HPDE6-E6E7 (cell line): Measurements from ENCODE around the gene TMEM272.

Source experiments
- DNase-seq: peaks from one replicate; pipeline ENCODE4 v3.0.0; 2011; ENCODE audit warnings: missing footprints; ENCODE audit errors: extremely low spot score

The TMEM272 gene

GRCh38 chr13:51849145-51850101 is 4.4 kb upstream of the TMEM272 start:
- no peak for DNase-seq

- no peak for DNase-seq
Observed at GRCh38 chr13:51848674-51849073, 3.7 kb upstream of the TMEM272 start.

GRCh38 chr13:51846756-51847155 is 1.8 kb upstream of the TMEM272 start:
- no peak for DNase-seq

- no peak for DNase-seq
Observed at GRCh38 chr13:51845574-51846318, 769 bp upstream of the TMEM272 start.

- no peak for DNase-seq
Observed at GRCh38 chr13:51843529-51843928, 1.4 kb downstream of the TMEM272 start.

GRCh38 chr13:51841732-51842131 is 3.2 kb downstream of the TMEM272 start:
- DNase-seq = no peak

GRCh38 chr13:51840917-51841316 is 4.1 kb downstream of the TMEM272 start:
- DNase-seq = no peak

GRCh38 chr13:51839711-51840540 is 5.1 kb downstream of the TMEM272 start:
- DNase-seq = no peak

GRCh38 chr13:51838240-51838846 is 6.6 kb downstream of the TMEM272 start:
- DNase-seq = no peak

GRCh38 chr13:51837016-51837415 is 8.0 kb downstream of the TMEM272 start:
- no peak for DNase-seq

GRCh38 chr13:51834581-51835171 is 10.3 kb downstream of the TMEM272 start:
- no peak for DNase-seq

GRCh38 chr13:51833980-51834379 is 11.0 kb downstream of the TMEM272 start:
- DNase-seq = no peak

- no peak for DNase-seq
Observed at GRCh38 chr13:51832471-51833152, 12.4 kb downstream of the TMEM272 start.

GRCh38 chr13:51831519-51831918 is 13.5 kb downstream of the TMEM272 start:
- DNase-seq = no peak

GRCh38 chr13:51829568-51829899 is 15.4 kb downstream of the TMEM272 start:
- no peak for DNase-seq

GRCh38 chr13:51828730-51829567 is 16.0 kb downstream of the TMEM272 start:
- no peak for DNase-seq

GRCh38 chr13:51827254-51827653 is 17.7 kb downstream of the TMEM272 start:
- no peak for DNase-seq

- no peak for DNase-seq
Observed at GRCh38 chr13:51826606-51827005, 18.4 kb downstream of the TMEM272 start.

- no peak for DNase-seq
Observed at GRCh38 chr13:51825681-51826254, 19.2 kb downstream of the TMEM272 start.
